ENCODE results near the gene DCDC1.

DNA sequence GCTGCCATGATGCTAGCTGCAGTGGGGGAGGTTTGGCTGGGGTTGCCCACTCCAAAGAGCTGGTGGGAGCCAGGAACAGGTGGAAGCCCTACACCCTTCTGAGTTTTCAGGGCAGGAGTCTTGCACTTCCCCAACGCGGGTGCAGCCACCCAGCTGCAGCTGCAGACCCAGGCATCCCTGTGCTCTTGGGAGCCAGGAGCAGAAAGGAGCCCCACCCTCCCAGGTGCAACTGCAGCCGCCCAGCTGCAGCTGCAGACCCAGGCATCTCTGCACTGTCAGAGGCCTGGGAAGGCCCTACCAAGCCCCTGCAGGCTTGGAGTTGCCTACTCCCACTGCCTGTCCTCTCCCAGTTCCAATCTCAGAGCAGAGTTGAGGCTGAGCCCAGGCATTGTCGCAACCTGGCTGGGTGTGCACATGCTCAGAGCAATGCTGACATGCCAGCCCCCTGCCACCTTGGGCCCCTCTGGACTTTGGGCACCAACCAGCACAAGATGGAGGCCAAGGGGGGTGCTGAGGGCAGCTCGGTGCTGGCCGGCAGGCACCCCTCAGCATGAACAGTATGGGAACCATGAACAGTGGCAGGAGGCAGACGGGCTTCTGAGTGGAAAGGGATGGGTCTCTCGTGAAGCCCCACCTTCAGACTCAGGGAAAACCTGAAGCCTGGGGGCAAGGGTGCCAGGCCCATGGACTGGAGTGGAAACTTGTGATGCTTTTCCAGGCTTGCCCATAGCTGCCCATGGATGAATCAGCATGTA is 195.4 kb downstream of the DCDC1 start:
- TF ChIP-seq, protein P1, sequence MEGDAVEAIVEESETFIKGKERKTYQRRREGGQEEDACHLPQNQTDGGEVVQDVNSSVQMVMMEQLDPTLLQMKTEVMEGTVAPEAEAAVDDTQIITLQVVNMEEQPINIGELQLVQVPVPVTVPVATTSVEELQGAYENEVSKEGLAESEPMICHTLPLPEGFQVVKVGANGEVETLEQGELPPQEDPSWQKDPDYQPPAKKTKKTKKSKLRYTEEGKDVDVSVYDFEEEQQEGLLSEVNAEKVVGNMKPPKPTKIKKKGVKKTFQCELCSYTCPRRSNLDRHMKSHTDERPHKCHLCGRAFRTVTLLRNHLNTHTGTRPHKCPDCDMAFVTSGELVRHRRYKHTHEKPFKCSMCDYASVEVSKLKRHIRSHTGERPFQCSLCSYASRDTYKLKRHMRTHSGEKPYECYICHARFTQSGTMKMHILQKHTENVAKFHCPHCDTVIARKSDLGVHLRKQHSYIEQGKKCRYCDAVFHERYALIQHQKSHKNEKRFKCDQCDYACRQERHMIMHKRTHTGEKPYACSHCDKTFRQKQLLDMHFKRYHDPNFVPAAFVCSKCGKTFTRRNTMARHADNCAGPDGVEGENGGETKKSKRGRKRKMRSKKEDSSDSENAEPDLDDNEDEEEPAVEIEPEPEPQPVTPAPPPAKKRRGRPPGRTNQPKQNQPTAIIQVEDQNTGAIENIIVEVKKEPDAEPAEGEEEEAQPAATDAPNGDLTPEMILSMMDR (IDR thresholded peaks at IDR 0.05), result no peak
- no peak for TF ChIP-seq POLR2A (IDR thresholded peaks at IDR 0.05)
